ENCODE data around the gene TBC1D17.

Gene TBC1D17

GRCh38 chr19:49861107-49861506 is 16.4 kb upstream of the TBC1D17 start:
- no peak for TF ChIP-seq CTCF (conservative IDR thresholded peaks at IDR 0.05; ENCODE audit: low read depth, low read length)
- no peak overlapping the region for H3K4me3 ChIP-seq (ENCODE audit: low read depth, low read length)
- DNase-seq (ENCODE audit: low read depth), result no peak

- TF ChIP-seq CTCF (conservative IDR thresholded peaks at IDR 0.05; ENCODE audit: low read depth, low read length), result no peak
- H3K4me3 ChIP-seq (ENCODE audit: low read depth, low read length), result no peak overlapping the region
- no peak for DNase-seq (ENCODE audit: low read depth)
These were observed 15.7 kb upstream of the TBC1D17 start for GRCh38 chr19:49861541-49862378.

GRCh38 chr19:49862391-49863253 is 14.9 kb upstream of the TBC1D17 start:
- H3K4me3 ChIP-seq (ENCODE audit: low read depth, low read length), result no peak overlapping the region
- peak; percentile 46 for TF ChIP-seq CTCF (conservative IDR thresholded peaks at IDR 0.05; ENCODE audit: low read depth, low read length)
- DNase-seq (ENCODE audit: low read depth), result no peak

GRCh38 chr19:49863254-49863934 is 14.1 kb upstream of the TBC1D17 start:
- no peak overlapping the region for H3K4me3 ChIP-seq (ENCODE audit: low read depth, low read length)
- DNase-seq (ENCODE audit: low read depth), result no peak
- no peak for TF ChIP-seq CTCF (conservative IDR thresholded peaks at IDR 0.05; ENCODE audit: low read depth, low read length)

GRCh38 chr19:49863935-49864320 is 13.6 kb upstream of the TBC1D17 start:
- H3K4me3 ChIP-seq (ENCODE audit: low read depth, low read length), result no peak overlapping the region
- no peak for DNase-seq (ENCODE audit: low read depth)
- TF ChIP-seq CTCF (conservative IDR thresholded peaks at IDR 0.05; ENCODE audit: low read depth, low read length), result no peak

- DNase-seq (ENCODE audit: low read depth), result no peak
- TF ChIP-seq CTCF (conservative IDR thresholded peaks at IDR 0.05; ENCODE audit: low read depth, low read length), result no peak
- H3K4me3 ChIP-seq (ENCODE audit: low read depth, low read length), result no peak overlapping the region
These were observed 12.6 kb upstream of the TBC1D17 start for GRCh38 chr19:49864890-49865289.
